PC-3 (cell line): ENCODE results near the gene SPRED2. TPM values are rescaled to one million over a fixed set of nuclear protein-coding genes. Genes with fewer than 3 reads are reported as not detected.

Source experiments
- ATAC-seq: fragments of 200-7000 bp; cut with Tn5 transposase; 2 replicates; pipeline ENCODE4 v1.9.1; 2020; ENCODE audit warnings: mild to moderate bottlenecking, moderate library complexity
- BruUV-seq: library from RNA; stranded (reverse); fragments of 400-500 nt; replicated peaks from 2 replicates; lab custom pipeline; 2021; lab: Mats Ljungman, UMichigan
- CTCF ChIA-PET: fragments of 300-600 bp; sonication (Branson Sonifier 250); formaldehyde crosslinking; loops from one replicate; lab custom pipeline; 2022; ENCODE audit warnings: antibody characterized with exemption; lab: Charles Lee
- POLR2A ChIA-PET: fragments of 300-600 bp; sonication (Branson Sonifier 250); formaldehyde crosslinking; loops from one replicate; lab custom pipeline; 2022; ENCODE audit warnings: antibody characterized with exemption; ENCODE audit not compliant: unreplicated experiment; lab: Charles Lee
- DNase-seq: peaks from one replicate; pipeline ENCODE4 v3.0.0-alpha.2; 2015
- H2AFZ ChIP-seq: fragments of 300-600 bp; sonication (generic); 2 replicates; pipeline ENCODE4 v1.6.0; 2016; ENCODE audit warnings: antibody characterized with exemption, low read length
- H3F3A ChIP-seq: fragments of 300-600 bp; sonication (generic); one replicate; pipeline ENCODE4 v1.6.0; 2017; ENCODE audit warnings: antibody characterized with exemption, low read length, control low read depth, mild to moderate bottlenecking; ENCODE audit not compliant: unreplicated experiment
- H3K27ac ChIP-seq: fragments of 300-600 bp; sonication (generic); 2 replicates; pipeline ENCODE4 v1.5.1; 2016; ENCODE audit warnings: mild to moderate bottlenecking, low read length
- H3K27me3 ChIP-seq: fragments of 300-600 bp; sonication (generic); 2 replicates; pipeline ENCODE4 v1.6.1; 2016; ENCODE audit warnings: low read length, mixed read lengths
- H3K36me3 ChIP-seq: fragments of 300-600 bp; sonication (generic); 2 replicates; pipeline ENCODE4 v1.6.1; 2016; ENCODE audit warnings: low read depth, mixed run types, low read length, mixed read lengths
- H3K4me1 ChIP-seq: fragments of 300-600 bp; sonication (generic); 2 replicates; pipeline ENCODE4 v1.5.1; 2016; ENCODE audit warnings: low read length; ENCODE audit not compliant: insufficient read depth
- H3K4me2 ChIP-seq: fragments of 300-600 bp; sonication (generic); 2 replicates; pipeline ENCODE4 v1.6.0; 2016; ENCODE audit warnings: low read length
- H3K4me3 ChIP-seq: fragments of 300-600 bp; sonication (generic); 2 replicates; pipeline ENCODE4 v1.5.1; 2016; ENCODE audit warnings: mild to moderate bottlenecking, low read length, mixed read lengths
- H3K79me2 ChIP-seq: fragments of 300-600 bp; sonication (generic); 2 replicates; pipeline ENCODE4 v1.6.1; 2017; ENCODE audit warnings: low read length, mixed read lengths
- H3K9ac ChIP-seq: fragments of 300-600 bp; sonication (generic); 2 replicates; pipeline ENCODE4 v1.6.0; 2016; ENCODE audit warnings: mild to moderate bottlenecking, low read length
- H3K9me2 ChIP-seq: fragments of 300-600 bp; sonication (generic); replicated peaks from 2 replicates; pipeline ENCODE4 v1.6.1; 2016; ENCODE audit warnings: mixed run types, low read length, mixed read lengths
- H3K9me3 ChIP-seq: fragments of 300-600 bp; sonication (generic); 2 replicates; pipeline ENCODE4 v1.6.1; 2016; ENCODE audit warnings: low read length, mixed read lengths
- H4K20me1 ChIP-seq: fragments of 300-600 bp; sonication (generic); 2 replicates; pipeline ENCODE4 v1.6.1; 2016; ENCODE audit warnings: low read length, mixed read lengths
- EZH2 ChIP-seq: fragments of 300-600 bp; sonication (generic); IDR thresholded peaks from one replicate; pipeline ENCODE4 v1.6.1; 2017; ENCODE audit warnings: antibody characterized with exemption, mild to moderate bottlenecking, low read length; ENCODE audit not compliant: unreplicated experiment
- EZH2phosphoT487 ChIP-seq: fragments of 300-600 bp; sonication (generic); IDR thresholded peaks from 2 replicates; pipeline ENCODE4 v1.6.1; 2018; ENCODE audit warnings: mild to moderate bottlenecking, antibody characterized with exemption, low read length, borderline replicate concordance
- intact Hi-C: fragments of 100-400 bp; cut with micrococcal nuclease; formaldehyde crosslinking; loops from 2 replicates; pipeline ENCODE4 v1.9.0; 2023
- total RNA-seq: library from RNA; depleted of rRNA; stranded (reverse); fragments of >200 nt; gene quantifications from 2 replicates; pipeline ENCODE4 v1.2.3, GENCODE V29; 2014
- TF ChIP-seq, protein P1 (sequence below): fragments of 300-600 bp; sonication (generic); conservative IDR thresholded peaks from 2 replicates; pipeline ENCODE4 v1.5.1; 2017; ENCODE audit warnings: antibody characterized with exemption, low read depth, mild to moderate bottlenecking, low read length

Gene SPRED2
- total RNA-seq, 1 experiment from 2014 or later: 16.2 TPM

GRCh38 chr2:65409045-65409444, 23.4 kb downstream of the SPRED2 start:
- H3K9ac ChIP-seq: no peak overlapping the region
- H3K9me3 ChIP-seq: no peaks in the 10 kb centered on the region
- no peak overlapping the region for H2AFZ ChIP-seq
- peaks cover 4% of the 10 kb centered on the region for H3F3A ChIP-seq
- peaks cover 47% of the 10 kb centered on the region for H3K4me1 ChIP-seq
- no peaks in the 10 kb centered on the region for H3K36me3 ChIP-seq
- TF ChIP-seq EZH2: no peak
- TF ChIP-seq EZH2phosphoT487: no peak
- TF ChIP-seq, protein P1, sequence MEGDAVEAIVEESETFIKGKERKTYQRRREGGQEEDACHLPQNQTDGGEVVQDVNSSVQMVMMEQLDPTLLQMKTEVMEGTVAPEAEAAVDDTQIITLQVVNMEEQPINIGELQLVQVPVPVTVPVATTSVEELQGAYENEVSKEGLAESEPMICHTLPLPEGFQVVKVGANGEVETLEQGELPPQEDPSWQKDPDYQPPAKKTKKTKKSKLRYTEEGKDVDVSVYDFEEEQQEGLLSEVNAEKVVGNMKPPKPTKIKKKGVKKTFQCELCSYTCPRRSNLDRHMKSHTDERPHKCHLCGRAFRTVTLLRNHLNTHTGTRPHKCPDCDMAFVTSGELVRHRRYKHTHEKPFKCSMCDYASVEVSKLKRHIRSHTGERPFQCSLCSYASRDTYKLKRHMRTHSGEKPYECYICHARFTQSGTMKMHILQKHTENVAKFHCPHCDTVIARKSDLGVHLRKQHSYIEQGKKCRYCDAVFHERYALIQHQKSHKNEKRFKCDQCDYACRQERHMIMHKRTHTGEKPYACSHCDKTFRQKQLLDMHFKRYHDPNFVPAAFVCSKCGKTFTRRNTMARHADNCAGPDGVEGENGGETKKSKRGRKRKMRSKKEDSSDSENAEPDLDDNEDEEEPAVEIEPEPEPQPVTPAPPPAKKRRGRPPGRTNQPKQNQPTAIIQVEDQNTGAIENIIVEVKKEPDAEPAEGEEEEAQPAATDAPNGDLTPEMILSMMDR: no peak
- intact Hi-C loops: no loop called here
- peaks cover 37% of the 10 kb centered on the region for H4K20me1 ChIP-seq
- H3K4me2 ChIP-seq: no peak overlapping the region
- no peaks in the 10 kb centered on the region for H3K27me3 ChIP-seq
- no peak overlapping the region for H3K4me3 ChIP-seq
- ChIA-PET POLR2A (no interaction called here), CTCF (no interaction called here)
- no peak for ATAC-seq
- H3K9me2 ChIP-seq: no peaks in the 10 kb centered on the region
- BruUV-seq: no TSS peak
- H3K27ac ChIP-seq: no peak overlapping the region
- DNase-seq: no peak
- peaks cover 94% of the 10 kb centered on the region for H3K79me2 ChIP-seq

- Histone ChIP-seq H3K4me2 (no peak overlapping the region), H3K9ac (no peak overlapping the region), H3K27me3 (no peaks in the 10 kb centered on the region), H3K4me3 (no peak overlapping the region), H2AFZ (no peak overlapping the region), H3K4me1 (peaks cover 29% of the 10 kb centered on the region), H3K79me2 (peaks cover 94% of the 10 kb centered on the region), H3K9me2 (no peaks in the 10 kb centered on the region), H3K27ac (no peak overlapping the region), H3K36me3 (no peaks in the 10 kb centered on the region), H3K9me3 (no peaks in the 10 kb centered on the region), H3F3A (peaks cover 4% of the 10 kb centered on the region), H4K20me1 (peaks cover 37% of the 10 kb centered on the region)
- ChIA-PET CTCF (no interaction called here), POLR2A (interaction anchor here (0.5 to 0.6 kb wide), 3 partner anchors 16 to 277 kb away, joined by 4 to 9 read pairs (median 5); no protein-coding TSS in a partner anchor)
- TF ChIP-seq EZH2phosphoT487: no peak
- TF ChIP-seq EZH2: no peak
- TF ChIP-seq, protein P1: no peak
- no TSS peak for BruUV-seq
- DNase-seq: no peak
- intact Hi-C loops: no loop called here
- no peak for ATAC-seq
These were observed 25.2 kb downstream of the SPRED2 start for GRCh38 chr2:65407240-65407639.

DNA sequence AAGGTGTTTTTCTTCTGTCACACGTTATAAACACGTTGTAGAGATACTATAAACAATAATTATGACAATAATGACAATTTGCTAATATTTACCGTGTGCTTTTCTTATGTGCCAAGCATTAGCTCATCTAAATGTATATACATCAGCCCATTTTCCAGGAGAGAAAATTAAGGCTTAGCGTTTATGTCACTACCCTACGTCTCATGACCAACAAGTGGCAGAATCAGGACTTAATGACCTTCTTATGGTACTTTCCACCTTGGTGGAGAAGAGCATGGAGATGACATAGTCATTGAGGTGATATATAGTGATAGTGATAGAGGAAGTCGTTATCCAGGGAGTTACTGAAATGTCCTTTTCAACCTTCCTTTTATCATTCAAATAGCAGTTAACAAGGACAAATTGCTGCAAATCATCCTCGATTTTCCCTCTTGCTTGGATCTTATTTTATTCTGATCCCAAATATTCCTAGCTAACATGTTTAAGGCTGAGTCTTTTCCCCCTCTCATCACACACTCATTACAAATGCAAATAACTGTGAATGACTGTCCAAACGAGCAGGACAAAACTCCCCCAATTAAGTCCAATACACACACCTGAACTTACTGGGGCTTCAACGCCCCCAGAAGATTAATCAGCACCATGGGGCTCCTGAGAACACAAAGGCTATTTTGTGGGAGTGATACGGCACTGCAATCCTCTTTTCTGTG, 27.3 kb downstream of the SPRED2 start:
- Histone ChIP-seq H3K27ac (no peak overlapping the region), H3K27me3 (no peaks in the 10 kb centered on the region), H3K9me3 (no peaks in the 10 kb centered on the region), H3K79me2 (peaks cover 96% of the 10 kb centered on the region), H3K36me3 (no peaks in the 10 kb centered on the region), H4K20me1 (peaks cover 31% of the 10 kb centered on the region), H3K4me3 (no peak overlapping the region), H3K9me2 (no peaks in the 10 kb centered on the region), H2AFZ (no peak overlapping the region), H3K4me1 (peaks cover 16% of the 10 kb centered on the region), H3F3A (no peaks in the 10 kb centered on the region), H3K9ac (no peak overlapping the region), H3K4me2 (no peak overlapping the region)
- POLR2A ChIA-PET: interaction anchor here (0.6 kb wide), 1 partner anchor 167 kb away, joined by 14 read pairs; no protein-coding TSS in a partner anchor
- intact Hi-C loops: no loop called here
- BruUV-seq: no TSS peak
- DNase-seq (no peak), ATAC-seq (no peak)
- TF ChIP-seq, protein P1: no peak
- TF ChIP-seq EZH2 (no peak), EZH2phosphoT487 (no peak)
- CTCF ChIA-PET: no interaction called here
